Pancreas (tissue), 10 donors: ENCODE measurements around the gene NOTO. TPM values are rescaled to one million over a fixed set of nuclear protein-coding genes. Genes with fewer than 3 reads are reported as not detected.
A peak's percentile ranks its signal among the peaks of the same experiment; 100 is the strongest.
"Not testable (repeated sequence)": the region's sequence is repeated elsewhere in the genome, so short reads cannot be mapped to it uniquely, and the experiment has no call there.

ENCODE experiments used
- ATAC-seq, 4 donors: fragments of 200-7000 bp; cut with Tn5 transposase; one replicate each; pipeline versions ENCODE4 v1.8.0 to v1.9.1; 2020; ENCODE audit warnings: mild to moderate bottlenecking in 4 of 4, moderate library complexity in 4 of 4
- DNase-seq, 6 donors: peaks; one replicate each; pipeline ENCODE4 v3.0.0-alpha.2; 2020
- FAIRE-seq: peaks from 2 replicates; lab custom pipeline; 2012; peaks lifted over from hg19 to GRCh38; lab: Jason Lieb, UNC
- H3K27ac ChIP-seq, 4 donors: fragments of 200-600 bp; sonication (generic); 1 replicate in 3 of 4; 2 replicates in 1 of 4; pipeline versions ENCODE4 v1.5.0 to v1.8.0; 2020
- H3K27me3 ChIP-seq, 4 donors: fragments of 200-600 bp; one replicate each; pipeline ENCODE4 v1.8.0; 2021
- H3K36me3 ChIP-seq, 3 donors: fragments of 200-600 bp; sonication (generic) in 1 of 3; one replicate each; pipeline versions ENCODE4 v1.5.0 to v1.8.0; 2020 to 2021
- H3K4me1 ChIP-seq, 3 donors: fragments of 200-600 bp; one replicate each; pipeline ENCODE4 v1.8.0; 2021
- H3K4me3 ChIP-seq, 4 donors: fragments of 200-600 bp; sonication (generic) in 2 of 4; one replicate each; pipeline versions ENCODE4 v1.5.0 to v1.8.0; 2020 to 2021
- H3K9me3 ChIP-seq, 4 donors: fragments of 200-600 bp; one replicate each; pipeline ENCODE4 v1.8.0; 2021
- CTCF ChIP-seq, 4 donors: fragments of 200-600 bp; sonication (generic) in 3 of 4; IDR thresholded peaks; one replicate each; pipeline versions ENCODE4 v1.5.0 to v1.8.0; 2021; ENCODE audit warnings: antibody characterized with exemption in 4 of 4
- WGBS, 2 donors: extraction: QIAGEN DNeasy Blood & Tissue Kit; methylation state at CpG; one replicate each; pipeline ENCODE4 v1.1.7; 2013; 5-methylcytosine and 5-hydroxymethylcytosine counted together
- intact Hi-C, 3 donors: fragments of 100-400 bp; cut with DNase I; formaldehyde crosslinking; loops; one replicate each; pipeline versions ENCODE4 v1.11.1 to v1.14.2; 2022
- polyA plus RNA-seq, 2 donors: library from polyadenylated mRNA; stranded (reverse); fragments of 200-250 nt; gene quantifications; one replicate each; pipeline ENCODE4 v1.2.3, GENCODE V29; 2013
- total RNA-seq, 6 donors: library from RNA; stranded (reverse); fragmentation: NEBNext Ultra II Directional in 4 of 6; extraction: Animal tissue kit (Norgen Biotek cat#: 25700) in 4 of 6; gene quantifications; one replicate each; pipeline versions ENCODE4 v1.2.1 to v1.2.4, GENCODE V29; 2021 to 2023
- donor health status: healthy with polysubstance abuse.
- donor health status: DM: no; HTN: no; CAD: no; lungs with moderate emphysema.
- donor health status: DM: no; HTN: no; CAD: no.
- donor health status: control.
- donor health status: control.
- donor health status: Bipolar disorder and iron deficiency.
- donor health status: DM: yes; HTN: yes; CAD: no.
- donor health status: DM: no; HTN: no; CAD: no.
- donor health status: DM: no; HTN: no; CAD: no.
- donor health status: DM: yes; HTN: yes; CAD: no.

The NOTO gene
- total RNA-seq (not detected), polyA plus RNA-seq (not detected)

GRCh38 chr2:73202156-73203054 lies at the start of gene NOTO:
TSS of gene NOTO (plus strand) at chr2:73202574. CDS start at chr2:73202667, 93 bp downstream.
- peak within 1 kb of the TSS in 1 of 4 donors; percentile 30 for H3K4me3 ChIP-seq
- 5 to 6% methylated on average over 87 of the region's 87 CpGs for WGBS, 2 donors
- no peaks in the 10 kb centered on the region for H3K36me3 ChIP-seq
- H3K9me3 ChIP-seq = no peaks in the 10 kb centered on the region
- FAIRE-seq (no peak), DNase-seq (peak in 1 of 6 donors; percentile 62), ATAC-seq (peak; percentile 61 to 88 (median 77))
- H3K27ac ChIP-seq = no peak within 1 kb of the TSS
- intact Hi-C loops = no loop called here
- peaks cover 0 to 10% (median 4%) of the 10 kb centered on the region in 3 donors for H3K4me1 ChIP-seq
- no peak for TF ChIP-seq CTCF (IDR thresholded peaks at IDR 0.05)
- H3K27me3 ChIP-seq = peaks cover 0 to 7% (median 2%) of the 10 kb centered on the region in 4 donors

- peak in 3 of 4 donors; percentile 45 to 61 (median 52) for TF ChIP-seq CTCF (IDR thresholded peaks at IDR 0.05)
- intact Hi-C loops = loop anchor here in 1 of 3 donors (5.0 kb wide), 1 partner anchor 69 kb away; no protein-coding TSS in a partner anchor
- H3K9me3 ChIP-seq = no peaks in the 10 kb centered on the region
- H3K4me3 ChIP-seq = no peak overlapping the region
- ATAC-seq (peak; percentile 63 to 99 (median 93)), DNase-seq (peak; percentile 36 to 85 (median 60)), FAIRE-seq (no peak)
- no peaks in the 10 kb centered on the region for H3K27me3 ChIP-seq
- H3K27ac ChIP-seq = no peak overlapping the region
- H3K36me3 ChIP-seq = no peaks in the 10 kb centered on the region
- no peaks in the 10 kb centered on the region for H3K4me1 ChIP-seq
- 8 to 11% methylated on average over 24 of the region's 24 CpGs for WGBS, 2 donors
These were observed 45.7 kb upstream of the NOTO start for GRCh38 chr2:73156539-73157124.

DNA sequence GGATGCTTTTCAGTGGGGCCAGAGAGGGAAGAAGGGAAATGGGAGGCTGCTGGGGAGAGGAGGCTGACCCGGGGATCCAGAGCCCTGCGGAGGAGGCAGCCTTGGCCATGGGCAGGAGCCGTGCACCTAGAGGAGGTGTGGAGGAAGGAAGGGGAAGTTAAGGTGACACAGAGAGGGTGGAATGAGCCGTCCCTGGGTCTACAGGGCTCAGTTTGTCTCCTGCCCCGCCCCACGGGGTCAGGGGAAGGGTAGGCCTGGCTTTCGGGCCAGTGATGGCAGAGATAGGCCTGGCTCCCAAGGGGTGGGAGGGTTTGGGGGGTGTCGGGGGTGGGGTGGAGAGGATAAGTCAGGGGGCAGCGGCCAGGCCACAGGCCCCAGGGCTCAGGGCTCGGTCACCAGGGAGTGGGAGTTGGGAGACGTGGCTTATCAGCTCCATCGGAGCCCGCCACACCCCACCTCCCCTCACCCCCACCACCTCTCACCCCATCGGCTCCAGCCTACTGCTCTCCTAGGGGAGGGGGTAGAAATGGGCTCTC lies 39.5 kb upstream of the NOTO start:
- 40 to 48% methylated on average over 8 to 14 of the region's 14 CpGs for WGBS, 2 donors
- H3K4me1 ChIP-seq = no peaks in the 10 kb centered on the region
- H3K4me3 ChIP-seq = no peak overlapping the region
- no peak for TF ChIP-seq CTCF (IDR thresholded peaks at IDR 0.05)
- no peaks in the 10 kb centered on the region for H3K27me3 ChIP-seq
- no peaks in the 10 kb centered on the region for H3K36me3 ChIP-seq
- no peak for DNase-seq
- no peak overlapping the region for H3K27ac ChIP-seq
- ATAC-seq = no peak
- FAIRE-seq = no peak
- no peaks in the 10 kb centered on the region for H3K9me3 ChIP-seq
- intact Hi-C loops = loop anchor here (5.0 to 10.0 kb wide), 3 partner anchors 81 to 268 kb away; no protein-coding TSS in a partner anchor

DNA sequence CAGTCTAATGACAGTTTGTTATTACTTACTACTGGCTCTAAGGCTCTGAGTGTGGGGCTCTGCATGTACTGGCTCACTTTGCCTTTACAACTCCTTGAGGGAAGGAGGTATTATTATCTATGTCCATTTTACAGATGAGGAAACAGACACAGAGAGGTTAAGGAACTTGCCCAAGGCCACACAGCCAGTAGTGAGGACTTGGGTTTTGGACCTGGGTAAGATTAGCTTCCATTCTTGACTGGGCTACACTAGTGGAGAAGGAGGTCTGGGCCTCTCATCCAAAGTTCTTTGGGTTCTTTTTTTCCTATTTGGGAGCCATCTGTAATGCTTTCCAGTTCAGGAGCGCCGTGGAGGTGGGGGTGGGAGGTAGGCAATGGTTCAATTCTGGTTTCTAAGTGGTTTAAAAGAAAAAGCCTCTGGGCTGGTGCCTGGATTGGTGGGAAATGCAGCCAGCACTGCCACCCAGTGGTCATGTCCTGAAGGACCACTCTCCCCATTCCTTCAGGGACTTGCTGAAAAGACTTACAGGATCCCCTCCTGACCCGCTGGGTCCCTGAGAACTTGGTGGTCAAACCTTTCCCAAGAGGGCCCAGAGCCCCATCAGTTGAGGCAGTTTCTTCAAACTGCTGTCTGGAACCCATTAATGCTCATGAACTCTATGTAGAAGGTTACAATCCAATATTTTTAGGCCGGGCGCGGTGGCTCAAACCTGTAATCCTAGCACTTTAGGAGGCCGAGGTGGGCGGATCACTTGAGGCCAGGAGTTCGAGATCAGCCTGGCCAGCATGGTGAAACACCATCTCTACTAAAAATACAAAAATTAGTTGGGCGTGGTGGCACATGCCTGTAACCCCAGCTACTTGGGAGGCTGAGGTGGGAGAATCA lies 38.6 kb upstream of the NOTO start:
- peak; percentile 82 to 99 (median 91) for ATAC-seq
- TF ChIP-seq CTCF (IDR thresholded peaks at IDR 0.05) = peak; percentile 77 to 86 (median 80)
- intact Hi-C loops = loop anchor here (5.0 to 10.0 kb wide), 3 partner anchors 81 to 269 kb away; no protein-coding TSS in a partner anchor
- Histone ChIP-seq H3K27ac (no peak overlapping the region), H3K9me3 (no peaks in the 10 kb centered on the region), H3K36me3 (no peaks in the 10 kb centered on the region), H3K4me1 (no peaks in the 10 kb centered on the region), H3K27me3 (no peaks in the 10 kb centered on the region), H3K4me3 (no peak overlapping the region)
- 44 to 50% methylated on average over 10 of the region's 10 CpGs for WGBS, 2 donors
- FAIRE-seq = no peak
- peak; percentile 30 to 77 (median 67) for DNase-seq

DNA sequence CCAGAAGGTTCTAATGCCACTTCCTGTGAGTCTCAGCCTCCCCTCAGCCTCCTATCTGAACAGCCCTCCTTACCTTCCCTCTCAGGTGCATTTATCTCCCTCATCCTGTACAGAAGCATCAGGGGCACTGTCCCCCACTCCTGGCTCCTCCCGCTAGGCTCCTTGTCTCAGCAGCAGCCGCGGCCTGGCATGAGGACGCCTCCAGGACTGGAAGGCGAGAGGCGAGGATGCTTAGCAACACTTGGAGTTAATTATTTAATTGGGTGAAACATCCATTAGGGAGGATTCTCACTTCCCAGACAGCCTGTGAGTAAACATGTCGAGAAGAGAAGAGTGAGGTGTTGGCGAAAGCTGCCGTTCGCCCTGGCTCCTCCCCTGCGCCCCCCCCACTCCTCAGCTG lies 36.4 kb upstream of the NOTO start:
- H3K36me3 ChIP-seq, H3K27me3 ChIP-seq, H3K27ac ChIP-seq, H3K9me3 ChIP-seq, H3K4me3 ChIP-seq, FAIRE-seq, DNase-seq, H3K4me1 ChIP-seq: not testable (repeated sequence)
- WGBS, 2 donors = 51 to 55% methylated on average over 8 to 11 of the region's 11 CpGs
- peak in 1 of 4 donors; percentile 48 for ATAC-seq
- intact Hi-C loops = loop anchor here in 1 of 3 donors (10.0 kb wide), 1 partner anchor 271 kb away; no protein-coding TSS in a partner anchor

DNA sequence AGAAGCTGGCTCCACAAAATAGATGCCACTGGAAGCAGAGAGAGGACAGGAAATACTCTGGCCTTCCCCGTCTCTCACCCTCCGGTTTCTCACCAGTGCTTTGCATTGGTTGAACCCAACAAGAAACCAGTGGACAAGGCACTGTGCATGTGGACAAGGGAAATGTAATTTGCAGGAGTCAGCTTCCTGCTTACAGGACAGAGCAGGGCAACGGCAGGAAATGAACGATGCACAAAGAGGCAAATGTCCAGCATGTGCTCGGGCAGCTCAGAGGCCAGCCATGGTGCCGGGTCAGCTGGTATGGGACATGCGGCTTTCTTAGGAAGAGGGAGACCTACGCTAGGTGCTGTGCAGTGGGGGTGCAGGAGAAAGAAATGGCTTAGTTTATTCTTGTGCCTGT lies 35.6 kb upstream of the NOTO start:
- peak in 1 of 4 donors; percentile 16 for ATAC-seq
- not testable (repeated sequence) for DNase-seq, H3K27ac ChIP-seq, H3K4me1 ChIP-seq, H3K27me3 ChIP-seq, H3K9me3 ChIP-seq, H3K36me3 ChIP-seq, H3K4me3 ChIP-seq, FAIRE-seq
- WGBS, 2 donors = 79 to 88% methylated on average over 3 to 4 of the region's 8 CpGs
- intact Hi-C loops = loop anchor here in 1 of 3 donors (10.0 kb wide), 1 partner anchor 272 kb away; no protein-coding TSS in a partner anchor

DNA sequence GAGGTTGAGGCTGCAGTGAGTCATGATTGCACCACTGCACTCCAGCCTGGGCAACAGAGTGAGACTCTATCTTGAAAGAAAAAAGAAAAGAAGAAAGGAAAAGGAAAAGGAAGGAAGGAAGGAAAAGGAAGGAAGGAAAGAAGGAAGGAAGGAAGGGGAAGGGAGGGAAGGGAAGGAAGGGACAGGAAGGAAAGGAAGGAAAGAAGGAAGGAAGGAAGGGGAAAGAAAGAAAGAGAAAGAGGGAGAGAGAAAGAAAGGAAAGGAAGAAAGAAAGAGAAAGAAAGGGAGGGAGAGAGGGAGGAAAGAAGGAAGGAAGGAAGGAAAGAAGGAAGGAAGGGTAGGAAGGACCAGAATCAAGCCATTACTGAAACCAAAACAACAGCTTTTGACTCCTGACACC lies 34.0 kb upstream of the NOTO start:
- intact Hi-C loops = loop anchor here in 1 of 3 donors (10.0 kb wide), 1 partner anchor 274 kb away; no protein-coding TSS in a partner anchor
- FAIRE-seq, ATAC-seq: not testable (repeated sequence)

More for the DNA sequence above, 34.0 kb upstream of the NOTO start:
- not testable (repeated sequence) for H3K36me3 ChIP-seq, H3K4me3 ChIP-seq, H3K4me1 ChIP-seq, DNase-seq, H3K9me3 ChIP-seq, H3K27ac ChIP-seq, H3K27me3 ChIP-seq
